Measurements from ENCODE around the gene AXL. TPM values are rescaled to one million over a fixed set of nuclear protein-coding genes. Genes with fewer than 3 reads are reported as not detected.
A peak's percentile ranks its signal among the peaks of the same experiment; 100 is the strongest.

The AXL gene
- total RNA-seq, 2 donors from 2014 or later = 138 to 157 TPM

DNA sequence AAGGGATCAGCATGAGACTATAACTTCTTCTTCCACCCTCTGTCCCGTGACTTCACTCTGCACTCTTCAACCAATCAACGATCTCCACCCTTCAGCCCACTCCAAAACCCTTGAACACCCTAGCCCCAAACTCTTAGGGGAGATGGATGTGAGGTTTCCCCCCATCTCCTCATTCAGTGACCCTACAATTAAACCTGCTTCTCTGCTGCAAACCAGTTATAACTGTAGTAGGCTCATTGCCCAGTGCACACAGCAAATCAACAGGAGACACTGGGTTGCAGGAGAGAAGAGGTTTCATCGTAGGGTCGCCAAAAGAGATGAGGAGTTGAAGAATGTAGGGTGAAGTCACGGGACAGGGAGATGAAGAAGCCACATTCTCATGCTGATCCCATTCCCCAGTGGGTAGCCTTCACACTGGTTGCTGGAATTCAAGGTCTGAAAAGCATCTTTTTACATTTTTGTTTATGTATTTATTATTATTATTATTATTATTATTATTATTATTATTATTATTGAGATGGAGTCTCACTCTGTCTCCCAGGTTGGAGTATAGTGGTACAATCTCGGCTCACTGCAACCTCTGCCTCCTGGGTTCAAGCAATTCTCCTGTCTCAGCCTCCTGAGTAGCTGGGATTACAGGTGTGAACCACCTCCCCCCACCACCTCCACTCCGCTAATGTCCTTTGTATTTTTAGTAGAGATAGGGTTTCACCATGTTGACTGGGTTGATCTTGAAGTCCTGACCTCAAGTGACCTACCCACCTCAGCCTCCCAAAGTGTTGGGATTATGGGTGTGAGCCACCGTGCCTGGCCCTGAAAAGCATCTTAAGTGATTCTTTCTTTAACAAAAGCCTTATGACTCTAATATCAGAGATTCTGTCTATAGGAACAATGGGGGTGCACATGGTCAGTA lies 31.8 kb upstream of the AXL start:
- ATAC-seq (ENCODE audit: insufficient number of reproducible peaks, low FRiP score, low read depth) (no peak), DNase-seq (ENCODE audit: low spot score) (no peak)
- H3K9me3 ChIP-seq = no peaks in the 10 kb centered on the region
- H3K27ac ChIP-seq = no peak overlapping the region
- H3K27me3 ChIP-seq (replicated peaks; ENCODE audit: insufficient read depth) = no peaks in the 10 kb centered on the region
- no peak overlapping the region for H3K4me3 ChIP-seq
- H3K36me3 ChIP-seq = no peaks in the 10 kb centered on the region
- TF ChIP-seq, protein P1, sequence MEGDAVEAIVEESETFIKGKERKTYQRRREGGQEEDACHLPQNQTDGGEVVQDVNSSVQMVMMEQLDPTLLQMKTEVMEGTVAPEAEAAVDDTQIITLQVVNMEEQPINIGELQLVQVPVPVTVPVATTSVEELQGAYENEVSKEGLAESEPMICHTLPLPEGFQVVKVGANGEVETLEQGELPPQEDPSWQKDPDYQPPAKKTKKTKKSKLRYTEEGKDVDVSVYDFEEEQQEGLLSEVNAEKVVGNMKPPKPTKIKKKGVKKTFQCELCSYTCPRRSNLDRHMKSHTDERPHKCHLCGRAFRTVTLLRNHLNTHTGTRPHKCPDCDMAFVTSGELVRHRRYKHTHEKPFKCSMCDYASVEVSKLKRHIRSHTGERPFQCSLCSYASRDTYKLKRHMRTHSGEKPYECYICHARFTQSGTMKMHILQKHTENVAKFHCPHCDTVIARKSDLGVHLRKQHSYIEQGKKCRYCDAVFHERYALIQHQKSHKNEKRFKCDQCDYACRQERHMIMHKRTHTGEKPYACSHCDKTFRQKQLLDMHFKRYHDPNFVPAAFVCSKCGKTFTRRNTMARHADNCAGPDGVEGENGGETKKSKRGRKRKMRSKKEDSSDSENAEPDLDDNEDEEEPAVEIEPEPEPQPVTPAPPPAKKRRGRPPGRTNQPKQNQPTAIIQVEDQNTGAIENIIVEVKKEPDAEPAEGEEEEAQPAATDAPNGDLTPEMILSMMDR (IDR thresholded peaks at IDR 0.05) = no peak
- H3K4me1 ChIP-seq (ENCODE audit: control insufficient read depth in 1 of 2, low read depth in 2 of 2) = peaks cover 0 to under 1% of the 10 kb centered on the region in 2 donors

DNA sequence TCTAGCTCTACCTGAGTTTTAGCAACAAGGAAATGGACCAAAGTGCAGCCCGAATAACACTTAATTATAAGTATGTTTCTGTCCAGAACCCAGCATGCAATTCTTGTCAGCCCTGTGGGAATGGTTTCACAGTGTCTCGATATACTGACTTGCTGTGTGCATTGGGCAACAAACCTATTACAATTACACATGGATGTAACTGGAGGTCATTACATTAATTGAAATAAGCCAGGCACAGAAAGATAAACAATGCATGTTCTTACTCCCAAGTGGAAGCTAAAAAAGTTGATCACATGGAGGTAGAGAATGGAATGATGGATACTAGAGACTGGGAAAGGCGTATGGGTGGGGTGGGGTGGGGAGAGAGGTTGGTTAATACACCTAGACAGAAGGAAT lies 31.1 kb upstream of the AXL start:
- peaks cover under 1% of the 10 kb centered on the region for H3K27me3 ChIP-seq (replicated peaks; ENCODE audit: insufficient read depth)
- H3K27ac ChIP-seq = no peak overlapping the region
- H3K9me3 ChIP-seq = no peaks in the 10 kb centered on the region
- H3K4me3 ChIP-seq = no peak overlapping the region
- TF ChIP-seq, protein P1 (IDR thresholded peaks at IDR 0.05) = no peak
- peaks cover 0 to 8% of the 10 kb centered on the region in 2 donors for H3K4me1 ChIP-seq (ENCODE audit: control insufficient read depth in 1 of 2, low read depth in 2 of 2)
- H3K36me3 ChIP-seq = no peaks in the 10 kb centered on the region
- no peak for DNase-seq (ENCODE audit: low spot score)
- no peak for ATAC-seq (ENCODE audit: insufficient number of reproducible peaks, low FRiP score, low read depth)

DNA sequence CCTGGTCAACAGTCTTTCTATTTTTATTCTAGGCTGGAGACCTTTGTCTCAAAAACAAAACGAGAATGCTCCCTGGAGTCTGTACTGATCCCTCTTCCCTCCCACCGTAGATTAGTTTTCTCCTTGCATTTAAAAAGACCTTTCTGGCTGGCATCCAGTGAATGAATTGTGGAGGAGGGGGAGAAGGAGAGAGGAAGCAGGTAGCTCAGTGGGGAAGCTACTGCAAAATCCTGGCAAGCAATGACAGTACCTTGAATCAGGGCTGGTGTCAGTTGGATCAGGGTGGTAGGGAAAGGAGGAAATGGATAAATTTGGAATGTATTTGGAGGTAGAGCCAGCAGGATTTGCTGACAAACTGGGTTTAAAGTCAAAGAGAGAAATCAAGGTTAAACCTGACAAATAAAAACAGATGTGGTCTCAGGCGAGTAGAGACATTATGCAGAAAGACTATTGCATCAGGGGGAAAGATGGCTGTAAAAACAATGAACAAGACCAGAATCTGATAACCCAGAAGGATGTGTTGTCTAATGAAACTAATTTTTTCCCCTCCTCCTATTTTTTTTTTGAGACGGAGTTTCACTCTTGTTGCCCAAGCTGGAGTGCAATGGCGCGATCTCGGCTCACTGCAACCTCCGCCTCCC lies 29.5 kb upstream of the AXL start:
- TF ChIP-seq, protein P1 (IDR thresholded peaks at IDR 0.05) = no peak
- DNase-seq (ENCODE audit: low spot score) = no peak
- H3K27me3 ChIP-seq (replicated peaks; ENCODE audit: insufficient read depth) = peaks cover 6% of the 10 kb centered on the region

DNA sequence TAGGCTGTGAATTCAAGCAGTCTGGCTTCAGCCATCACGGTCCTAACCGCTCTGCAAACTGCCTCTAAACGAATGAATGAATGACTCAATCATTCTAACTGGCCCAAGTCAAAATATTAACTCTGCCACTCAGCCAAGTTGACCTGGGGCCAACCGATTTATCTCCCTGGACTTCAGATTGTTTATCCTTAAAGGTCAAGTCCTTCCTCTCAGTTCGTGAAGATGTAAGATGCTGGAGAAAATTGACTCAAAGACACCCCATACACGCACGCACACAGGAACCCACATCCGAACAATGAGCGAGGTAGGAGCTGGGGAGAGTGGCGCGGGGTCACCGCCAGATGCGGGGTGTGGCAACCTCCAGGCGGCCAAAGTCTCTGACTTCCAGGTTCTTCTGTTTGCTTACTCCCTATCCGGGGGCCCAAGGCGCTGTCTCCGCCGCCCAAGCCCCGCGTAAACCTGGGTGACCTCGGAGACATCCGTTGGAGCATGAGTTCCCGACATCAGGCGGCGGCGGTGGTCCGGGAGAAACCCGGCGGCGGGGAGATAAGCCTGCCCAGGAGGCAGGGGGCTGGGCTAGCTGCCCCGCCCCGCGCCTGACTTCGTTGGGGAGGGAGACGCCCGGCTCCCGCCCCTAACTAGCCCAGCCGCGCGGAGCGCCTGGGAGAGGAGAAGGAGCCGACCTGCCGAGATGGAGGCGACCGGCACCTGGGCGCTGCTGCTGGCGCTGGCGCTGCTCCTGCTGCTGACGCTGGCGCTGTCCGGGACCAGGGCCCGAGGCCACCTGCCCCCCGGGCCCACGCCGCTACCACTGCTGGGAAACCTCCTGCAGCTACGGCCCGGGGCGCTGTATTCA lies 26.2 kb upstream of the AXL start, which contains the start of gene CYP2S1:
CYP2S1 (plus strand) TSS at position 646 of the 856 bp plus-strand sequence; CDS start at position 692, 46 bp downstream.
- Histone ChIP-seq H3K4me3 (peak within 1 kb of the TSS; percentile 60), H3K27me3 (replicated peaks; ENCODE audit: insufficient read depth) (peaks cover 6% of the 10 kb centered on the region), H3K27ac (no peak within 1 kb of the TSS), H3K9me3 (no peaks in the 10 kb centered on the region), H3K4me1 (ENCODE audit: control insufficient read depth in 1 of 2, low read depth in 2 of 2) (peaks cover 0 to 8% of the 10 kb centered on the region in 2 donors), H3K36me3 (no peaks in the 10 kb centered on the region)
- TF ChIP-seq, protein P1 (IDR thresholded peaks at IDR 0.05) = no peak
- DNase-seq (ENCODE audit: low spot score) (no peak), ATAC-seq (ENCODE audit: insufficient number of reproducible peaks, low FRiP score, low read depth) (no peak)

More for the DNA sequence above, 29.5 kb upstream of the AXL start:
- no peak overlapping the region for H3K4me3 ChIP-seq
- no peak overlapping the region for H3K27ac ChIP-seq
- no peaks in the 10 kb centered on the region for H3K9me3 ChIP-seq
- H3K36me3 ChIP-seq = no peaks in the 10 kb centered on the region
- no peak for ATAC-seq (ENCODE audit: insufficient number of reproducible peaks, low FRiP score, low read depth)
- H3K4me1 ChIP-seq (ENCODE audit: control insufficient read depth in 1 of 2, low read depth in 2 of 2) = peaks cover 0 to 8% of the 10 kb centered on the region in 2 donors
